SK-N-MC (cell line): ENCODE results near the gene UBE2R2.

Experiments
- EZH2 ChIP-seq: fragments of 200-600 bp; sonication (generic); IDR thresholded peaks from one replicate; pipeline ENCODE4 v1.6.1; 2017; ENCODE audit warnings: antibody characterized with exemption
- FOXP2 ChIP-seq: optimal IDR thresholded peaks from 2 replicates; pipeline ENCODE3; 2011; ENCODE audit warnings: mild to moderate bottlenecking, moderate library complexity; ENCODE audit not compliant: insufficient read depth; ENCODE audit errors: extremely low read length, control extremely low read depth
- POLR2AphosphoS5 ChIP-seq: IDR thresholded peaks from 2 replicates; pipeline ENCODE4 v1.6.1; 2012; ENCODE audit warnings: mild to moderate bottlenecking, low read depth, low read length, borderline replicate concordance

DNA sequence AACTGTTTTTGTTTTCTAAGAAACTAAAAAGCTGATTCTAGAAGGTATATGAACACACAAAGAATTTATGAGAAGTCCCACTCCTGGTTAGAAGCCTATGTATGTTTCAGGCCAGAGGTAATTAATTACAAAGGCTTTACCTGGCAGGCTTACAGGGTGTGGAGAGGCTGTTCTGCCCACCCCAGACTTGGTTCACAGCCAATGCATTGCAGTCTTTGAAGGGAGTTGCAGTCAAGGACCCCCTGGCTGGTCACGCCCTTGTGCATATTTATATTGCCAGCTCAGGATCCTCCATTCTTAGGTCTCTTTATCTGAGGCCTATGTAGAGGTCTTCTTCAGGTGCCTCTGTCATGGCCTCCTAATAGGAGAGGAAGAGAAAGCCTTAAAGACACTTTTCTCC is 35.2 kb upstream of the UBE2R2 start:
- TF ChIP-seq POLR2AphosphoS5 (no peak), EZH2 (no peak), FOXP2 (no peak)
